Smooth muscle cell (in vitro differentiated cells): ENCODE data around the gene PRPH. TPM values are rescaled to one million over a fixed set of nuclear protein-coding genes. Genes with fewer than 3 reads are reported as not detected.
"Not testable (repeated sequence)": the region's sequence is repeated elsewhere in the genome, so short reads cannot be mapped to it uniquely, and the experiment has no call there.

Experiments used
- DNase-seq: peaks from one replicate; lab custom pipeline; 2025; ENCODE audit not compliant: unreplicated experiment; lab: John Stamatoyannopoulos, UW
- H2AFZ ChIP-seq: fragments of 200-600 bp; sonication (generic); 2 replicates; pipeline ENCODE4 v1.6.0; 2016; ENCODE audit warnings: antibody characterized with exemption, low read depth, mild to moderate bottlenecking
- H3F3A ChIP-seq: fragments of 200-600 bp; sonication (generic); 2 replicates; pipeline ENCODE4 v1.6.0; 2017; ENCODE audit warnings: antibody characterized with exemption, low read depth
- H3K27ac ChIP-seq: fragments of 200-600 bp; sonication (generic); 2 replicates; pipeline ENCODE4 v1.5.1; 2016; ENCODE audit warnings: low read depth, mild to moderate bottlenecking
- H3K27me3 ChIP-seq: fragments of 200-600 bp; sonication (generic); 2 replicates; pipeline ENCODE4 v1.6.1; 2016; ENCODE audit warnings: low read depth, mild to moderate bottlenecking
- H3K36me3 ChIP-seq: fragments of 200-600 bp; sonication (generic); 2 replicates; pipeline ENCODE4 v1.5.1; 2016; ENCODE audit warnings: low read depth
- H3K4me1 ChIP-seq: fragments of 200-600 bp; sonication (generic); 2 replicates; pipeline ENCODE4 v1.5.1; 2016; ENCODE audit warnings: low read depth
- H3K4me2 ChIP-seq: fragments of 200-600 bp; sonication (generic); 2 replicates; pipeline ENCODE4 v1.6.0; 2016; ENCODE audit warnings: mild to moderate bottlenecking
- H3K4me3 ChIP-seq: fragments of 200-600 bp; sonication (generic); 2 replicates; pipeline ENCODE4 v1.5.1; 2016; ENCODE audit warnings: mild to moderate bottlenecking
- H3K79me2 ChIP-seq: fragments of 200-600 bp; sonication (generic); 2 replicates; pipeline ENCODE4 v1.6.0; 2016; ENCODE audit warnings: low read depth, mild to moderate bottlenecking
- H3K9ac ChIP-seq: fragments of 200-600 bp; sonication (generic); 2 replicates; pipeline ENCODE4 v1.6.0; 2016; ENCODE audit warnings: low read depth
- H3K9me3 ChIP-seq: fragments of 200-600 bp; sonication (generic); replicated peaks from 2 replicates; pipeline ENCODE4 v1.5.1; 2016; ENCODE audit warnings: low read depth
- H4K20me1 ChIP-seq: fragments of 200-600 bp; sonication (generic); 2 replicates; pipeline ENCODE4 v1.6.0; 2016; ENCODE audit warnings: low read depth
- CTCF ChIP-seq: fragments of 200-600 bp; sonication (generic); IDR thresholded peaks from 2 replicates; pipeline ENCODE4 v1.5.1; 2017; ENCODE audit warnings: borderline replicate concordance, mild to moderate bottlenecking, antibody characterized with exemption; ENCODE audit not compliant: insufficient read depth, poor library complexity, severe bottlenecking
- WGBS: methylation state at CpG from one replicate; pipeline ENCODE4 v1.1.7; 2016; ENCODE audit warnings: low lambda C conversion rate; 5-methylcytosine and 5-hydroxymethylcytosine counted together
- polyA plus RNA-seq: library from polyadenylated mRNA; unstranded; fragments of >200 nt; fragmentation: Nextera tagmentation; extraction: Ambion mirVana; gene quantifications from 2 replicates; pipeline ENCODE4 v1.2.1, GENCODE V29; 2016
- total RNA-seq: library from RNA; depleted of rRNA; stranded (reverse); fragments of >200 nt; gene quantifications from 2 replicates; pipeline ENCODE4 v1.2.3, GENCODE V29; 2014

PRPH gene
- total and polyA plus RNA-seq, 2 experiments from 2014 or later, result not detected

- Histone ChIP-seq H3K79me2 (no peaks in the 10 kb centered on the region), H3K27me3 (no peaks in the 10 kb centered on the region), H2AFZ (no peak overlapping the region), H4K20me1 (peaks cover 24% of the 10 kb centered on the region), H3K27ac (no peak overlapping the region), H3F3A (peaks cover 14% of the 10 kb centered on the region), H3K4me1 (no peaks in the 10 kb centered on the region), H3K9me3 (no peaks in the 10 kb centered on the region), H3K36me3 (peaks cover 7% of the 10 kb centered on the region), H3K9ac (no peak overlapping the region), H3K4me2 (no peak overlapping the region), H3K4me3 (no peak overlapping the region)
- TF ChIP-seq CTCF, result no peak
- DNase-seq, result no peak
- 96% methylated on average over 7 of the region's 7 CpGs for WGBS
Measured at GRCh38 chr12:49277466-49277865, 17.5 kb upstream of the PRPH start.

- peaks cover 1% of the 10 kb centered on the region for H4K20me1 ChIP-seq
- H3K27ac ChIP-seq, result no peak overlapping the region
- H3K9ac ChIP-seq, result no peak overlapping the region
- no peaks in the 10 kb centered on the region for H3F3A ChIP-seq
- no peaks in the 10 kb centered on the region for H3K36me3 ChIP-seq
- H3K4me2 ChIP-seq, result no peak overlapping the region
- 40% methylated on average over 7 of the region's 7 CpGs for WGBS
- no peaks in the 10 kb centered on the region for H3K27me3 ChIP-seq
- H3K4me1 ChIP-seq, result no peaks in the 10 kb centered on the region
- DNase-seq, result no peak
- no peaks in the 10 kb centered on the region for H3K79me2 ChIP-seq
- no peak overlapping the region for H3K4me3 ChIP-seq
- H3K9me3 ChIP-seq, result no peaks in the 10 kb centered on the region
- no peak overlapping the region for H2AFZ ChIP-seq
- no peak for TF ChIP-seq CTCF
Measured at GRCh38 chr12:49279706-49280159, 15.2 kb upstream of the PRPH start.

- H3K4me2 ChIP-seq, H3K9me3 ChIP-seq, H3K4me3 ChIP-seq, H3K9ac ChIP-seq, H3K27me3 ChIP-seq, H3K27ac ChIP-seq, H3K36me3 ChIP-seq, H3F3A ChIP-seq, H3K4me1 ChIP-seq, H2AFZ ChIP-seq, H3K79me2 ChIP-seq, DNase-seq, H4K20me1 ChIP-seq: not testable (repeated sequence)
- WGBS, result 99% methylated on average over 6 of the region's 6 CpGs
Measured at GRCh38 chr12:49280545-49280944, 14.4 kb upstream of the PRPH start.

- H4K20me1 ChIP-seq, result no peaks in the 10 kb centered on the region
- no peaks in the 10 kb centered on the region for H3K9me3 ChIP-seq
- H3K36me3 ChIP-seq, result no peaks in the 10 kb centered on the region
- no peaks in the 10 kb centered on the region for H3K4me1 ChIP-seq
- WGBS, result 83% methylated on average over 4 of the region's 5 CpGs
- no peaks in the 10 kb centered on the region for H3K79me2 ChIP-seq
- no peak overlapping the region for H2AFZ ChIP-seq
- no peak overlapping the region for H3K9ac ChIP-seq
- no peak overlapping the region for H3K4me2 ChIP-seq
- DNase-seq, result no peak
- no peak overlapping the region for H3K27ac ChIP-seq
- H3K4me3 ChIP-seq, result no peak overlapping the region
- TF ChIP-seq CTCF, result no peak
- H3K27me3 ChIP-seq, result peaks cover 1% of the 10 kb centered on the region
- H3F3A ChIP-seq, result no peaks in the 10 kb centered on the region
Measured at GRCh38 chr12:49282302-49282701, 12.6 kb upstream of the PRPH start.

- WGBS, result 60% methylated on average over 3 of the region's 6 CpGs
- not testable (repeated sequence) for H3K27ac ChIP-seq, H3K4me3 ChIP-seq, H3K9me3 ChIP-seq, H2AFZ ChIP-seq, H4K20me1 ChIP-seq, H3K27me3 ChIP-seq, DNase-seq, H3K4me2 ChIP-seq, H3K9ac ChIP-seq, H3K4me1 ChIP-seq, H3K36me3 ChIP-seq, H3F3A ChIP-seq, H3K79me2 ChIP-seq
Measured at GRCh38 chr12:49282740-49283375, 12.1 kb upstream of the PRPH start.
